Sigmoid colon (tissue), 7 donors: Measurements from ENCODE around the gene POLR1B. TPM values are rescaled to one million over a fixed set of nuclear protein-coding genes. Genes with fewer than 3 reads are reported as not detected.
"Not testable (repeated sequence)": the region's sequence is repeated elsewhere in the genome, so short reads cannot be mapped to it uniquely, and the experiment has no call there.

Experiments
- DNase-seq: peaks from one replicate; pipeline ENCODE4 v3.0.0-alpha.2; 2019
- H3K27ac ChIP-seq, 4 donors: fragments of 200-600 bp; sonication (generic); one replicate each; pipeline ENCODE4 v1.5.1; 2016 to 2019; ENCODE audit warnings: mild to moderate bottlenecking in 1 of 4
- H3K27me3 ChIP-seq, 3 donors: fragments of 200-600 bp; sonication (generic); one replicate each; pipeline ENCODE4 v1.5.1; 2019; ENCODE audit warnings: mild to moderate bottlenecking in 1 of 3
- H3K36me3 ChIP-seq, 4 donors: fragments of 200-600 bp; sonication (generic); one replicate each; pipeline ENCODE4 v1.5.1; 2016 to 2019
- H3K4me1 ChIP-seq, 4 donors: fragments of 200-600 bp; sonication (generic); one replicate each; pipeline ENCODE4 v1.5.1; 2017 to 2019
- H3K4me3 ChIP-seq, 4 donors: fragments of 200-600 bp; sonication (generic); one replicate each; pipeline ENCODE4 v1.5.1; 2017 to 2019; ENCODE audit warnings: mild to moderate bottlenecking in 2 of 4, moderate library complexity in 1 of 4
- H3K9me3 ChIP-seq, 4 donors: fragments of 200-600 bp in 3 of 4; sonication (generic) in 3 of 4; one replicate each; pipeline versions ENCODE4 v1.5.1 to v1.6.1; 2013 to 2019
- CTCF ChIP-seq, 4 experiments: fragments of 450-650 bp in 3 of 4; fragments of 200-600 bp in 1 of 4; IDR thresholded peaks; one replicate each; pipeline ENCODE4 v1.5.1; 2016 to 2019; ENCODE audit warnings: antibody characterized with exemption in 4 of 4, mild to moderate bottlenecking in 3 of 4, moderate library complexity in 2 of 4
- EP300 ChIP-seq, 4 donors: sonication (generic); formaldehyde crosslinking; IDR thresholded peaks; one replicate each; pipeline ENCODE4 v1.6.1; 2017; ENCODE audit warnings: antibody characterized with exemption in 4 of 4
- POLR2A ChIP-seq, 2 donors: fragments of 450-650 bp; IDR thresholded peaks; one replicate each; pipeline ENCODE4 v1.6.1; 2016; ENCODE audit warnings: antibody characterized with exemption in 2 of 2, mild to moderate bottlenecking in 2 of 2, moderate library complexity in 2 of 2
- POLR2AphosphoS5 ChIP-seq, 4 donors: sonication (generic); formaldehyde crosslinking; IDR thresholded peaks; one replicate each; pipeline ENCODE4 v1.6.1; 2017; ENCODE audit warnings: antibody characterized with exemption in 4 of 4
- WGBS, 2 donors: extraction: QIAGEN DNeasy Blood & Tissue Kit; methylation state at CpG; one replicate each; pipeline ENCODE4 v1.1.7; 2013; 5-methylcytosine and 5-hydroxymethylcytosine counted together
- intact Hi-C: fragments of 100-400 bp; cut with DNase I; formaldehyde crosslinking; loops from one replicate; pipeline ENCODE4 v1.15.1; 2023
- polyA plus RNA-seq, 3 donors: library from polyadenylated mRNA; stranded (reverse); fragments of 200-250 nt; gene quantifications; one replicate each; pipeline ENCODE4 v1.2.3, GENCODE V29; 2013
- total RNA-seq, 4 donors: library from RNA; depleted of rRNA; stranded (reverse); fragments of >200 nt; gene quantifications; one replicate each; pipeline ENCODE4 v1.1.0, GENCODE V29; 2016
- donor health status: healthy with polysubstance abuse.
- donor health status: Bipolar disorder and iron deficiency.
- donor health status: healthy.

The POLR1B gene
- total and polyA plus RNA-seq, 7 donors: 3.6 to 8.9 (median 7.8) TPM

DNA sequence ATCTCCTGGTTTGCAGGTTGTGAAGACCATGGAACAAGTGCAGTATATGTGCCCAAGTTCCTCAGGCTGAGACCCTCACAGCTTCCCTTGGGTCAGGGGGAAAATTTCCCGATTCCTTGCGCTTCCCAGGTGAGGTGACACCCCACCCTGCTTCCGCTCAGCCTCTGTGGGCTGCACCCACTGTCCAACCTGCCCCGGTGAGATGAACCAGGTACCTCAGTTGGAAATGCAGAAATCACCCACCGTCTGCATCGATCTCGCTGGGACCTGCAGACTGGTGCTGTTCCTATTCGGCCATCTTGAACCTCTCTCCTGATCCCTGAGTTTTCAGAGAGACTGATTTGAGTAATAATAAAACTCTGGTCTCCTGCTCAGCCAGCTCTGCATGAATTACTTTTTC, 72.8 kb downstream of the POLR1B start:
- TF ChIP-seq EP300 (IDR thresholded peaks at IDR 0.05): no peak
- no peak for TF ChIP-seq CTCF (IDR thresholded peaks at IDR 0.05)
- TF ChIP-seq POLR2AphosphoS5 (IDR thresholded peaks at IDR 0.05): no peak
- no peak for TF ChIP-seq POLR2A (IDR thresholded peaks at IDR 0.05)
- intact Hi-C loops: no loop called here
- 97% methylated on average over 8 of the region's 8 CpGs for WGBS, 2 donors
- Histone ChIP-seq H3K27ac (no peak overlapping the region), H3K9me3 (no peaks in the 10 kb centered on the region), H3K36me3 (no peaks in the 10 kb centered on the region), H3K4me3 (no peak overlapping the region), H3K4me1 (no peaks in the 10 kb centered on the region), H3K27me3 (no peaks in the 10 kb centered on the region)
- peak; percentile 30 for DNase-seq

DNA sequence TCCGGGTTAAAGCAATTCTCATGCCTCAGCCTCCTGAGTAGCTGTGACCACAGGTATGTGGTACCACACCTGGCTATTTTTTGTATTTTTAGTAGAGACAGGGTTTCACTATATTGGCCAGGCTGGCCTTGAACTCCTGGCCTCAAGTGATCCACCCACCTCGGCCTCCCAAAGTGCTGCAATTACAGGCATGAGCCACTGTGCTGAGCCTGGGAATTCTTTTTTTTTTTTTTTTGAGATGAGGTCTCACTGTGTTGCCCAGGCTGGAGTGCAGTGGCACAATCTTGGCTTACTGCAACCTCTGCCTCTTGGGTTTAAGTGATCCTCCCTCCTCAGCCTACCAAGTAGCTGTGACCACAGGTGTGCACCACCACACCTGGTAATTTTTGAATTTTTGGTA, 73.5 kb downstream of the POLR1B start:
- H3K36me3 ChIP-seq, H3K27ac ChIP-seq, intact Hi-C loops, H3K4me1 ChIP-seq, H3K27me3 ChIP-seq, DNase-seq, H3K4me3 ChIP-seq, H3K9me3 ChIP-seq: not testable (repeated sequence)
- WGBS, 2 donors: 90 to 93% methylated on average over 2 of the region's 2 CpGs

- DNase-seq: peak; percentile 11
- TF ChIP-seq POLR2A (IDR thresholded peaks at IDR 0.05) (no peak), CTCF (IDR thresholded peaks at IDR 0.05) (no peak), POLR2AphosphoS5 (IDR thresholded peaks at IDR 0.05) (no peak), EP300 (IDR thresholded peaks at IDR 0.05) (no peak)
- no peaks in the 10 kb centered on the region for H3K36me3 ChIP-seq
- intact Hi-C loops: no loop called here
- no peak overlapping the region for H3K27ac ChIP-seq
- H3K27me3 ChIP-seq: no peaks in the 10 kb centered on the region
- no peak overlapping the region for H3K4me3 ChIP-seq
- H3K9me3 ChIP-seq: no peaks in the 10 kb centered on the region
- 85 to 88% methylated on average over 6 of the region's 6 CpGs for WGBS, 2 donors
- H3K4me1 ChIP-seq: no peaks in the 10 kb centered on the region
These were observed 76.1 kb downstream of the POLR1B start for GRCh38 chr2:112618383-112618782.

DNA sequence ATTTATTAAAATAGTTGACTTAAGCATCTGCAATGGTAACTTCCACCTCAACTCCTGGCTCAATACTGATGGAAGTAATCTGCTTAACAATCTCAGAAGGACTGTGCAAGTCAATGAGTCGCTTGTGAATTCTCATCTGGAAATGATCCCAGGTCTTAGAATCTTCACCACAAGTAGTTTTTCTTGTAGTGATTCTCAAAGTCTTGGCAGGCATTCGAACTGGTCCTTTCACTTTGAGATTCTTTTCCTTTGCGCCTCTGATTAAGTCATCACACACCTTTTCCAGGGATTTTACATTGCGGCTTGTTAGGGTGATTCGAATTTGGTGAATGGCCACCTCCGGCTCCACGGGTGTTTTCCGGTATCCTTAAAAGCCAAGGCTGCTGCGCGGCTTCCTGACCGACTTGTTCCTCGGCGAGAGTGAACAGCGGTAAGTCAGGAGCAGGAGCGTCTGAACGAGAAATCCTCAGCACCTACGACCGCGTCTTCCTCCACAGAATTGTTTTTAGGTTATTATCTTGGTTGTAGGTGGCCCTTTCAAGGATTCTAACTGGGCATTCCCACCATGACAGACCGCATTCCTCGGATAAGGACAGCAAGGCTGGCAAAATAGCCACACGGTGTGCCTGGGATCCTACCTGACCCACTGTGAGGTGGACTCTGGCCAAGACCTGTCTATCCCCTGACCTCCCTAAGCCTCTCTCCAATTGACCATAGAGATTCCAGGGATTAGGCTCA, 79.7 kb downstream of the POLR1B start:
- intact Hi-C loops: loop anchor here (10.0 kb wide), 1 partner anchor 323 kb away; no protein-coding TSS in a partner anchor
- DNase-seq: peak; percentile 34

DNA sequence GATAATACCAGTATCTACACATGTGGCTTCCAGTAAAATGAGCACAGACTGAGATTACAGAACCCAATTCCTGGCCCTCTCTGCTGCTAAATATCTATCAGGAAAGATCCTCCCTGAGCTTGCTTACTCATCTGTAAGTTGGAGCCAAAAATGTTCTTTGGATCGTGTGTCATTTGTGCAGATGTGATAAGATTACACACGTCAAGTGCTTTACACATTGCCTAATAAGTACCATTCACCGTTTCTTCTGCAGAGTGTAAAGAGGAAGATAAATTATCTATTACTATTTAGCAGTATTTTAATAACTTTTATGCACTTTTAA, 80.2 kb downstream of the POLR1B start:
- Histone ChIP-seq H3K36me3 (no peaks in the 10 kb centered on the region), H3K4me1 (peaks cover 0 to 8% (median 7%) of the 10 kb centered on the region in 4 donors), H3K27ac (no peak overlapping the region), H3K27me3 (no peaks in the 10 kb centered on the region), H3K4me3 (no peak overlapping the region), H3K9me3 (no peaks in the 10 kb centered on the region)
- intact Hi-C loops: loop anchor here (10.0 kb wide), 1 partner anchor 322 kb away; no protein-coding TSS in a partner anchor
- DNase-seq: peak; percentile 50
- TF ChIP-seq EP300 (IDR thresholded peaks at IDR 0.05) (no peak), CTCF (IDR thresholded peaks at IDR 0.05) (no peak), POLR2AphosphoS5 (IDR thresholded peaks at IDR 0.05) (peak in 1 of 4 donors; percentile 29), POLR2A (IDR thresholded peaks at IDR 0.05) (no peak)
- 67 to 70% methylated on average over 3 of the region's 3 CpGs for WGBS, 2 donors

More for the DNA sequence above, 79.7 kb downstream of the POLR1B start:
- TF ChIP-seq EP300 (IDR thresholded peaks at IDR 0.05) (no peak), POLR2AphosphoS5 (IDR thresholded peaks at IDR 0.05) (no peak), POLR2A (IDR thresholded peaks at IDR 0.05) (no peak)
- H3K27ac ChIP-seq: peak overlapping the region in 1 of 4 donors; percentile 19
- no peaks in the 10 kb centered on the region for H3K9me3 ChIP-seq
- WGBS, 2 donors: 94 to 96% methylated on average over 22 of the region's 22 CpGs
- no peak overlapping the region for H3K4me3 ChIP-seq
- peaks cover 0 to 7% (median 6%) of the 10 kb centered on the region in 4 donors for H3K4me1 ChIP-seq
- H3K36me3 ChIP-seq: no peaks in the 10 kb centered on the region
- no peaks in the 10 kb centered on the region for H3K27me3 ChIP-seq
